GM13977 (cell line): Measurements from ENCODE around the gene MLF1.

Experiments used
- DNase-seq: peaks from one replicate; pipeline ENCODE4 v3.0.0; 2012; ENCODE audit warnings: low spot score
- CTCF ChIP-seq: IDR thresholded peaks from 2 replicates; pipeline ENCODE4 v1.5.1; 2012; ENCODE audit warnings: mild to moderate bottlenecking, control low read depth; ENCODE audit not compliant: insufficient read depth; ENCODE audit errors: extremely low read depth, missing control alignments
- in situ Hi-C: fragments of 300-500 bp; cut with MboI; formaldehyde crosslinking; loops from one replicate; pipeline ENCODE4 v1.12.0; 2022; ENCODE audit warnings: low sequenced_read_pairs, low pct_unique_long_range_greater_than_20kb, mixed read lengths, inconsistent platforms; ENCODE audit not compliant: unreplicated experiment

The MLF1 gene

GRCh38 chr3:158562674-158563073 lies 8.3 kb upstream of the MLF1 start:
- in situ Hi-C loops = no loop called here
- TF ChIP-seq CTCF = no peak
- DNase-seq = no peak

GRCh38 chr3:158563076-158563475 lies 7.9 kb upstream of the MLF1 start:
- in situ Hi-C loops = no loop called here
- no peak for DNase-seq
- no peak for TF ChIP-seq CTCF

- DNase-seq = no peak
- in situ Hi-C loops = no loop called here
- TF ChIP-seq CTCF = no peak
These were observed 5.9 kb upstream of the MLF1 start for GRCh38 chr3:158565076-158565475.

GRCh38 chr3:158568784-158569183 lies 2.2 kb upstream of the MLF1 start:
- in situ Hi-C loops = no loop called here
- no peak for TF ChIP-seq CTCF
- no peak for DNase-seq

GRCh38 chr3:158569794-158570193 lies 1.2 kb upstream of the MLF1 start:
- in situ Hi-C loops = no loop called here
- no peak for TF ChIP-seq CTCF
- DNase-seq = no peak

- in situ Hi-C loops = no loop called here
- DNase-seq = no peak
- no peak for TF ChIP-seq CTCF
These were observed 1.2 kb downstream of the MLF1 start for GRCh38 chr3:158571969-158572765.
